Testis (tissue), 3 donors: ENCODE measurements around the gene DENND1A. TPM values are rescaled to one million over a fixed set of nuclear protein-coding genes. Genes with fewer than 3 reads are reported as not detected.

Source experiments
- DNase-seq: peaks from one replicate; pipeline ENCODE4 v3.0.0-alpha.2; 2019
- H3K27ac ChIP-seq, 2 donors: fragments of 200-600 bp; sonication (generic); one replicate each; pipeline ENCODE4 v1.5.1; 2019
- H3K27me3 ChIP-seq: fragments of 200-600 bp; sonication (generic); one replicate; pipeline ENCODE4 v1.5.1; 2019
- H3K36me3 ChIP-seq: fragments of 200-600 bp; sonication (generic); one replicate; pipeline ENCODE4 v1.5.1; 2017; ENCODE audit warnings: low read depth; ENCODE audit errors: missing control alignments
- H3K4me1 ChIP-seq: fragments of 200-600 bp; sonication (generic); one replicate; pipeline ENCODE4 v1.5.1; 2019
- H3K4me3 ChIP-seq, 2 donors: fragments of 200-600 bp; sonication (generic); one replicate each; pipeline ENCODE4 v1.5.1; 2017 to 2019
- H3K9me3 ChIP-seq: fragments of 200-600 bp; sonication (generic); one replicate; pipeline ENCODE4 v1.5.1; 2017
- CTCF ChIP-seq, 3 experiments: fragments of 450-650 bp in 2 of 3; fragments of 200-600 bp in 1 of 3; sonication (generic) in 1 of 3; IDR thresholded peaks; one replicate each; pipeline ENCODE4 v1.5.1; 2016 to 2019; ENCODE audit warnings: antibody characterized with exemption in 3 of 3, mild to moderate bottlenecking in 2 of 3, moderate library complexity in 1 of 3
- POLR2A ChIP-seq: fragments of 450-650 bp; IDR thresholded peaks from one replicate; pipeline ENCODE4 v1.6.1; 2017; ENCODE audit warnings: antibody characterized with exemption, mild to moderate bottlenecking, moderate library complexity
- WGBS, 2 donors: methylation state at CpG; one replicate each; pipeline ENCODE4 v1.1.5; 2018; 5-methylcytosine and 5-hydroxymethylcytosine counted together
- intact Hi-C: fragments of 100-400 bp; cut with DNase I; formaldehyde crosslinking; loops from one replicate; pipeline ENCODE4 v1.15.1; 2023; ENCODE audit warnings: low total_unique reads
- polyA plus RNA-seq: library from polyadenylated mRNA; stranded (reverse); fragments of 350-450 nt; fragmentation: Illumina TruSeq; extraction: RNeasy Lipid Tissue Mini Kit (QIAGEN cat#74804); gene quantifications from one replicate; pipeline ENCODE4 v1.2.3, GENCODE V29; 2014; ENCODE audit warnings: low read depth, low replicate concordance; ENCODE audit not compliant: insufficient read depth
- total RNA-seq, 2 donors: library from RNA; depleted of rRNA; stranded (reverse); fragments of >200 nt; gene quantifications; one replicate each; pipeline ENCODE4 v1.2.3, GENCODE V29; 2016

The DENND1A gene
- total and polyA plus RNA-seq, 3 donors from 2014 or later = 20.3 to 47.4 (median 44.9) TPM

GRCh38 chr9:123523845-123524244, 406.1 kb downstream of the DENND1A start:
- Histone ChIP-seq H3K4me3 (no peak overlapping the region), H3K27me3 (no peaks in the 10 kb centered on the region), H3K36me3 (no peaks in the 10 kb centered on the region), H3K9me3 (no peaks in the 10 kb centered on the region), H3K4me1 (no peaks in the 10 kb centered on the region), H3K27ac (no peak overlapping the region)
- no peak for DNase-seq
- no peak for TF ChIP-seq CTCF (IDR thresholded peaks at IDR 0.05)
- TF ChIP-seq POLR2A = no peak
- 94 to 100% methylated on average over 2 of the region's 2 CpGs for WGBS, 2 donors
- intact Hi-C loops = no loop called here

GRCh38 chr9:123523001-123523400, 406.9 kb downstream of the DENND1A start:
- intact Hi-C loops = no loop called here
- H3K4me3 ChIP-seq = no peak overlapping the region
- 93% methylated on average over 6 of the region's 6 CpGs for WGBS, 2 donors
- no peak overlapping the region for H3K27ac ChIP-seq
- DNase-seq = no peak
- no peaks in the 10 kb centered on the region for H3K36me3 ChIP-seq
- TF ChIP-seq CTCF (IDR thresholded peaks at IDR 0.05) (no peak), POLR2A (no peak)
- no peaks in the 10 kb centered on the region for H3K27me3 ChIP-seq
- H3K9me3 ChIP-seq = no peaks in the 10 kb centered on the region
- no peaks in the 10 kb centered on the region for H3K4me1 ChIP-seq

DNA sequence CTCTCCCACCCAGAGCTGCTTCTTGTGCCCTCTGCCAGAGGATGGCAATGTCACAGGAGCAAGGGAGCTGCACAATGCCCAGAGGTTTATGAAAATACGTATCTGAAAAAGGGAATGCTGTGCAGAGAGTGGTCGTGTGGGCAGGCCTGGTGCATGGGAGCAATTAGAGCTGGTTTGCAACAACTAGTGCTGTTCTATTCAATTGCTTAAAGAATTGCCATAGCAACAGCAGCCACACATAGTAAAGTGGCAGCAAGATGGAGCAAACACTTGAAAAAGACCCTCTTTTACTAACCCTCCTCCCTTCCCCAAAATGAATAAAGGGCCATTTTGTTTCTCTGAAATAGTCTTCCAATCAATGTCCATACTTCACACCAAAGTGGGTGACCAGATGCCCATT, 407.7 kb downstream of the DENND1A start:
- H3K27me3 ChIP-seq = no peaks in the 10 kb centered on the region
- intact Hi-C loops = no loop called here
- 85 to 94% methylated on average over 2 of the region's 2 CpGs for WGBS, 2 donors
- TF ChIP-seq CTCF (IDR thresholded peaks at IDR 0.05) (no peak), POLR2A (no peak)
- no peak overlapping the region for H3K4me3 ChIP-seq
- DNase-seq = no peak
- H3K4me1 ChIP-seq = no peaks in the 10 kb centered on the region
- no peaks in the 10 kb centered on the region for H3K9me3 ChIP-seq
- H3K36me3 ChIP-seq = no peaks in the 10 kb centered on the region
- no peak overlapping the region for H3K27ac ChIP-seq

DNA sequence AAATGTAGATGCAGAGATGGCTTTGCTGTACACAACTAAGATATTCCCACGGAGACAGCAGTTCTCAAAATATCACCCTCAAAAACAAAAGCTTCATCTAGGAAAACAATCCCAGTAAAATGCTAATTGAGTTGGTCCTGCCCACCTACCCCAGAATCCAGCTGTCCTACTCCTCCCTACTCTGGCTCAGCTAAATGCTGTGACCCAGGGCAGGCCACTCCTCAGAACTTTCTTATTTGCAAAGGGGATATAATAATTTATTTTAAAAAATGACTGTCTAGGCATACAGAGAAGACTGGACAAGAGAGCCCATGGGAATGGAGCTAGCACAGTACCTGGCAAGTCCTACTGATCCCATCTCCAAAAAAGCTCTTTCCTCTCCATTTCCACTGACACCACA, 411.6 kb downstream of the DENND1A start:
- H3K36me3 ChIP-seq = no peaks in the 10 kb centered on the region
- H3K27me3 ChIP-seq = no peaks in the 10 kb centered on the region
- H3K4me3 ChIP-seq = no peak overlapping the region
- H3K4me1 ChIP-seq = no peaks in the 10 kb centered on the region
- whole genome bisulfite sequencing, 2 donors = 22 to 47% methylated on average over 1 of the region's 1 CpG
- TF ChIP-seq POLR2A (no peak), CTCF (IDR thresholded peaks at IDR 0.05) (no peak)
- DNase-seq = no peak
- intact Hi-C loops = no loop called here
- H3K9me3 ChIP-seq = no peaks in the 10 kb centered on the region
- no peak overlapping the region for H3K27ac ChIP-seq

DNA sequence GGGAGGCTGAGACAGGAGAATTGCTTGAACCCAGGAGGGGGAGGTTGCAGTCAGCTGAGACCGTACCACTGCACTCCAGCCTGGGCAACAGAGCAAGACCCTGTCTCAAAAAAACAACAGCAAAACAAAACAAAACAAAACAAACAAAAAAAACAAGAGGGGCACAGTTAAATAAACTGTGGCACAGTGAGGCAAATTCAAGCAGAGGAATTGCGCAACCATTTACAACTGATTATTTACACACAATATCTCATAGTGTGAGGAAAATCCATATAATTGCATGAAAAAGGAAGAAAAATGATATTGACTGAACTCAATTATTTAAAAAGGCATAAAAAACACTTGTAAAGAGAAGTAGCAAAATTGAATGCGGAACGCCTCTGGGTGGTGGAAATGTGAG, 412.4 kb downstream of the DENND1A start:
- Histone ChIP-seq H3K36me3 (no peaks in the 10 kb centered on the region), H3K27me3 (no peaks in the 10 kb centered on the region), H3K9me3 (no peaks in the 10 kb centered on the region), H3K27ac (no peak overlapping the region), H3K4me3 (no peak overlapping the region), H3K4me1 (no peaks in the 10 kb centered on the region)
- no peak for DNase-seq
- WGBS, 2 donors = 95 to 98% methylated on average over 4 of the region's 4 CpGs
- intact Hi-C loops = no loop called here
- TF ChIP-seq POLR2A (no peak), CTCF (IDR thresholded peaks at IDR 0.05) (no peak)
